Endothelial cell of umbilical vein (primary cell): ENCODE results near the gene KCTD5. TPM values are rescaled to one million over a fixed set of nuclear protein-coding genes. Genes with fewer than 3 reads are reported as not detected.

ENCODE experiments used
- BruUV-seq: library from RNA; stranded (reverse); fragments of 400-500 nt; replicated peaks from 2 replicates; lab custom pipeline; 2021; lab: Mats Ljungman, UMichigan
- CTCF ChIA-PET: fragments of 300-600, 350-600 bp; sonication (Branson Sonifier 250); formaldehyde crosslinking; loops from one replicate; lab custom pipeline; 2021; ENCODE audit warnings: antibody characterized with exemption, inconsistent platforms; lab: Charles Lee
- POLR2A ChIA-PET: fragments of 300-600, 350-600 bp; sonication (Branson Sonifier 250); formaldehyde crosslinking; loops from one replicate; lab custom pipeline; 2021; ENCODE audit warnings: antibody characterized with exemption, inconsistent platforms; lab: Charles Lee
- DNase-seq: peaks from one replicate; pipeline ENCODE4 v3.0.0-alpha.2; 2011; ENCODE audit warnings: low read depth, low spot score
- FAIRE-seq: peaks from 2 replicates; lab custom pipeline; 2011; peaks lifted over from hg19 to GRCh38; lab: Jason Lieb, UNC
- H2AFZ ChIP-seq: 2 replicates; pipeline ENCODE4 v1.6.0; 2012; ENCODE audit warnings: low read depth, low read length, control low read depth, inconsistent platforms
- H3K27ac ChIP-seq: 2 replicates; pipeline ENCODE4 v1.5.1; 2011; ENCODE audit warnings: low read depth, mild to moderate bottlenecking, control low read depth, low read length, moderate library complexity; ENCODE audit not compliant: insufficient read depth
- H3K27me3 ChIP-seq, 2 experiments: 2 replicates each; pipeline versions ENCODE4 v1.6.0 to v1.6.1; 2011; ENCODE audit warnings: low read length in 2 of 2, mixed read lengths in 1 of 2; ENCODE audit not compliant: control insufficient read depth in 2 of 2, insufficient read depth in 2 of 2
- H3K36me3 ChIP-seq, 2 experiments: 2 replicates in 1 of 2; 3 replicates in 1 of 2; pipeline ENCODE4 v1.5.1; 2011; ENCODE audit warnings: low read length in 2 of 2, mild to moderate bottlenecking in 1 of 2, moderate library complexity in 1 of 2; ENCODE audit not compliant: control insufficient read depth in 2 of 2, insufficient read depth in 2 of 2; ENCODE audit errors: extremely low read depth in 1 of 2
- H3K4me1 ChIP-seq: 3 replicates; pipeline ENCODE4 v1.5.1; 2011; ENCODE audit warnings: mild to moderate bottlenecking, low read length; ENCODE audit not compliant: control insufficient read depth, insufficient read depth; ENCODE audit errors: extremely low read depth
- H3K4me2 ChIP-seq: 2 replicates; pipeline ENCODE4 v1.6.1; 2011; ENCODE audit warnings: low read length, control low read depth, mixed read lengths; ENCODE audit not compliant: insufficient read depth
- H3K4me3 ChIP-seq, 3 experiments: fragments of 200-600 bp in 1 of 3; sonication (generic), shearing (Covaris generic) in 1 of 3; replicated peaks in 1 of 3; 2 replicates each; pipeline ENCODE4 v1.5.1; 2011 to 2016; ENCODE audit warnings: control low read depth in 3 of 3, low read length in 3 of 3, mild to moderate bottlenecking in 2 of 3, inconsistent platforms in 1 of 3, low read depth in 1 of 3, moderate library complexity in 1 of 3; ENCODE audit not compliant: insufficient read depth in 1 of 3
- H3K79me2 ChIP-seq: 2 replicates; pipeline ENCODE4 v1.6.0; 2012; ENCODE audit warnings: low read length, inconsistent platforms; ENCODE audit not compliant: control insufficient read depth, insufficient read depth
- H3K9ac ChIP-seq: replicated peaks from 2 replicates; pipeline ENCODE3; 2011; ENCODE audit warnings: low read length, control low read depth; ENCODE audit not compliant: insufficient read depth; ENCODE audit errors: extremely low read depth
- H3K9me1 ChIP-seq: replicated peaks from 3 replicates; pipeline ENCODE4 v1.6.0; 2011; ENCODE audit warnings: mild to moderate bottlenecking, low read length; ENCODE audit not compliant: control insufficient read depth, insufficient read depth; ENCODE audit errors: extremely low read depth
- H3K9me3 ChIP-seq: replicated peaks from 2 replicates; pipeline ENCODE4 v1.5.1; 2012; ENCODE audit warnings: low read length, inconsistent platforms; ENCODE audit not compliant: control insufficient read depth, insufficient read depth
- H4K20me1 ChIP-seq: replicated peaks from 2 replicates; pipeline ENCODE3; 2011; ENCODE audit warnings: mild to moderate bottlenecking, low read length; ENCODE audit not compliant: control insufficient read depth, insufficient read depth; ENCODE audit errors: extremely low read depth
- GATA2 ChIP-seq: IDR thresholded peaks from 2 replicates; pipeline ENCODE4 v1.7.0; 2011; ENCODE audit warnings: low read depth, mild to moderate bottlenecking, moderate library complexity, mixed read lengths, low read length; ENCODE audit not compliant: insufficient read length, insufficient read depth
- MYC ChIP-seq: IDR thresholded peaks from one replicate; pipeline ENCODE4 v1.6.1; 2011; ENCODE audit warnings: mild to moderate bottlenecking, low read depth, low read length
- POLR2A ChIP-seq: IDR thresholded peaks from 2 replicates; pipeline ENCODE4 v1.6.1; 2012; ENCODE audit warnings: low read depth, mild to moderate bottlenecking, control low read depth, low read length
- POLR2AphosphoS5 ChIP-seq: IDR thresholded peaks from 2 replicates; pipeline ENCODE4 v1.6.1; 2012; ENCODE audit warnings: low read depth, mild to moderate bottlenecking, control low read depth, low read length, moderate library complexity; ENCODE audit not compliant: insufficient read depth
- dilution Hi-C: fragments of 300-500 bp; cut with MboI; formaldehyde crosslinking; loops from one replicate; pipeline ENCODE4 v1.15.0; 2019; ENCODE audit warnings: low sequenced_read_pairs; ENCODE audit not compliant: extremely low pct_ligation_motif_present
- intact Hi-C: fragments of 100-400 bp; cut with micrococcal nuclease; formaldehyde crosslinking; loops from one replicate; pipeline ENCODE4 v1.10.0; 2022
- polyA plus RNA-seq, 4 experiments: library from polyadenylated mRNA; depleted of rRNA in 3 of 4; stranded (reverse) in 3 of 4; unstranded in 1 of 4; fragments of >200 nt; gene quantifications; 2 replicates each; pipeline versions ENCODE4 v1.2.1 to v1.2.3, GENCODE V29; 2011 to 2012; ENCODE audit warnings: missing spikeins in 1 of 4
- total RNA-seq: library from RNA; stranded (reverse); gene quantifications from 2 replicates; pipeline ENCODE4 v1.2.3, GENCODE V29; 2021
- TF ChIP-seq, protein P1 (sequence below), 2 donors: IDR thresholded peaks; 1 replicate in 1 of 2; 2 replicates in 1 of 2; pipeline ENCODE4 v1.5.1; 2011; ENCODE audit warnings: low read length in 2 of 2, mild to moderate bottlenecking in 2 of 2, moderate library complexity in 2 of 2, control low read depth in 1 of 2, inconsistent platforms in 1 of 2, low read depth in 1 of 2; ENCODE audit not compliant: insufficient read depth in 1 of 2; ENCODE audit errors: extremely low read depth in 1 of 2

The KCTD5 gene
- total and polyA plus RNA-seq, 2 donors (not counting 3 experiments of a cell fraction or from before 2014, with no cell fraction given): 32.2 to 42.0 TPM

DNA sequence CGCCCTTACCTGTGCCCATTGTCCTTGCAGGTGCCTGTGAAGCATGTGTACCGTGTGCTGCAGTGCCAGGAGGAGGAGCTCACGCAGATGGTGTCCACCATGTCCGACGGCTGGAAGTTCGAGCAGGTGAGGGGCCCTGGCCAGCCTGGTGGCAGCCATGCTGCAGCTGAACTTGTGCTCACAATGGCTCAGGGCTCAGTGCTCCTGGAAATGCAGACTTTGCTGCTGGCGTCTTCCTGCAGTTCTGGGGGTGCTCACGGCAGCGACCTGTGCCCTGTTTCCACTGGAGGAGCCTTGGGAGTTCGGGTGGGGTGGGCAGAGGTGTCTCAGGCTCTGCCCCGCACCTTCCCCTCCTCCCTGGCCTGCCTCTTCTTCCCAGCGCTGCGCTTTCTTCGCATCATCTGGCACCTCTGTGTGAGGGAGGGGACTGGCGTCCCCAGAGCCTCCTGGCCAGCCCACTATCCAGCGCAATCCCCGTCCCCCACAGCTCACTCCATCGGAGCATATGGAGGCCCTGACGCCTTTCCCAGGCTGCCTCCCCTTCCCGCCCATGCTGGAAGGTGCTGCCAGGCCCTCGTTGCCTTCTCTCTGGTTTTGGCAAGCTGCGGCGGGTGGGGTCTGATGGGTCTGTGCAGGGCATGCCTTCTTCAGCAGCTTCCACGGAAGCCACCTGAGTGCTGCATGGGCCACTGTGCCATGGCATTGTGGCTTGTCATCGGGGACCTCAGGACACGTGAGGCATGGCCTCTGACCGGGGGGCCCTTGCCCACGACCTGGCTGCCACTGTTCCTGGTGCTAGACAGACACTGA is 17.7 kb downstream of the KCTD5 start:
- ChIA-PET POLR2A (no interaction called here), CTCF (no interaction called here)
- no peaks in the 10 kb centered on the region for H3K9me3 ChIP-seq
- no peak overlapping the region for H2AFZ ChIP-seq
- intact Hi-C loops (no loop called here), dilution Hi-C loops (no loop called here)
- H3K9me1 ChIP-seq: no peaks in the 10 kb centered on the region
- TF ChIP-seq MYC: no peak
- no peak for TF ChIP-seq GATA2
- TF ChIP-seq POLR2A: no peak
- BruUV-seq: no TSS peak
- H3K36me3 ChIP-seq: peaks cover 5 to 52% of the 10 kb centered on the region in 2 experiments
- FAIRE-seq (no peak), DNase-seq (no peak)
- H3K4me3 ChIP-seq: no peak overlapping the region
- H4K20me1 ChIP-seq: no peaks in the 10 kb centered on the region
- H3K4me2 ChIP-seq: no peak overlapping the region
- no peaks in the 10 kb centered on the region for H3K27me3 ChIP-seq
- H3K27ac ChIP-seq: no peak overlapping the region
- no peaks in the 10 kb centered on the region for H3K4me1 ChIP-seq
- no peaks in the 10 kb centered on the region for H3K79me2 ChIP-seq
- H3K9ac ChIP-seq: no peak overlapping the region

DNA sequence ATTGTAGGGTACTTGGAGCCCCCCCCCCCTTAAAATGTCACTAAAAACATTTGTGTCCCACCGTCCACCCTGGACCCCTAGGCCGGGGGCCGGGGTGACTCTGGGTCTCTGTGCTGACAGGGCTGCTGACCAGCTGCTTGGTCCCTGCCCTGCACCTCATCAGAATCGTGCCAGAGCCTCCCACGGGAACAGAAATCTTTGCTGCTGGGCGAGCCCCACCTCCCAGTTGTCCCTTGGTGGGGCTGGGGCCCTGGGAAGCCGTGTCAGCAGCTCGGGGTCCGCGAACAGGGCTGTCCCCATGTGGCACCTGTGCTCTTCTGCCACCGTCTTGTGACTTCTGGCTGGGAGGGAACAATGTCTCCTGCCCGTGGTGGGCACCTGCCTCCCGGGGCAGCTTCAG is 18.5 kb downstream of the KCTD5 start:
- intact Hi-C loops: no loop called here
- Histone ChIP-seq H3K36me3 (peaks cover 5 to 57% of the 10 kb centered on the region in 2 experiments), H2AFZ (no peak overlapping the region), H4K20me1 (no peaks in the 10 kb centered on the region), H3K4me1 (no peaks in the 10 kb centered on the region), H3K9me3 (no peaks in the 10 kb centered on the region), H3K4me3 (no peak overlapping the region), H3K9me1 (no peaks in the 10 kb centered on the region), H3K4me2 (no peak overlapping the region), H3K27ac (no peak overlapping the region), H3K27me3 (no peaks in the 10 kb centered on the region), H3K9ac (no peak overlapping the region), H3K79me2 (no peaks in the 10 kb centered on the region)
- FAIRE-seq: no peak
- POLR2A ChIA-PET: no interaction called here
- CTCF ChIA-PET: no interaction called here
- BruUV-seq: no TSS peak
- no peak for DNase-seq
- dilution Hi-C loops: no loop called here
- TF ChIP-seq POLR2AphosphoS5: no peak
- TF ChIP-seq, protein P1, sequence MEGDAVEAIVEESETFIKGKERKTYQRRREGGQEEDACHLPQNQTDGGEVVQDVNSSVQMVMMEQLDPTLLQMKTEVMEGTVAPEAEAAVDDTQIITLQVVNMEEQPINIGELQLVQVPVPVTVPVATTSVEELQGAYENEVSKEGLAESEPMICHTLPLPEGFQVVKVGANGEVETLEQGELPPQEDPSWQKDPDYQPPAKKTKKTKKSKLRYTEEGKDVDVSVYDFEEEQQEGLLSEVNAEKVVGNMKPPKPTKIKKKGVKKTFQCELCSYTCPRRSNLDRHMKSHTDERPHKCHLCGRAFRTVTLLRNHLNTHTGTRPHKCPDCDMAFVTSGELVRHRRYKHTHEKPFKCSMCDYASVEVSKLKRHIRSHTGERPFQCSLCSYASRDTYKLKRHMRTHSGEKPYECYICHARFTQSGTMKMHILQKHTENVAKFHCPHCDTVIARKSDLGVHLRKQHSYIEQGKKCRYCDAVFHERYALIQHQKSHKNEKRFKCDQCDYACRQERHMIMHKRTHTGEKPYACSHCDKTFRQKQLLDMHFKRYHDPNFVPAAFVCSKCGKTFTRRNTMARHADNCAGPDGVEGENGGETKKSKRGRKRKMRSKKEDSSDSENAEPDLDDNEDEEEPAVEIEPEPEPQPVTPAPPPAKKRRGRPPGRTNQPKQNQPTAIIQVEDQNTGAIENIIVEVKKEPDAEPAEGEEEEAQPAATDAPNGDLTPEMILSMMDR (IDR thresholded peaks at IDR 0.05; ENCODE audit: extremely low read depth in 1 of 2, insufficient read depth in 1 of 2, low read depth in 1 of 2, low read length in 2 of 2): no peak
